22Rv1 (cell line): ENCODE measurements around the gene ABHD4.

Experiments
- ZFX ChIP-seq: fragments of 450-650 bp; IDR thresholded peaks from 2 replicates; pipeline ENCODE4 v1.6.1; 2017; ENCODE audit warnings: antibody characterized with exemption, borderline replicate concordance
- TF ChIP-seq, protein P1 (sequence below): fragments of 450-650 bp; IDR thresholded peaks from 2 replicates; pipeline ENCODE4 v1.5.1; 2017; ENCODE audit warnings: mild to moderate bottlenecking

- TF ChIP-seq, protein P1, sequence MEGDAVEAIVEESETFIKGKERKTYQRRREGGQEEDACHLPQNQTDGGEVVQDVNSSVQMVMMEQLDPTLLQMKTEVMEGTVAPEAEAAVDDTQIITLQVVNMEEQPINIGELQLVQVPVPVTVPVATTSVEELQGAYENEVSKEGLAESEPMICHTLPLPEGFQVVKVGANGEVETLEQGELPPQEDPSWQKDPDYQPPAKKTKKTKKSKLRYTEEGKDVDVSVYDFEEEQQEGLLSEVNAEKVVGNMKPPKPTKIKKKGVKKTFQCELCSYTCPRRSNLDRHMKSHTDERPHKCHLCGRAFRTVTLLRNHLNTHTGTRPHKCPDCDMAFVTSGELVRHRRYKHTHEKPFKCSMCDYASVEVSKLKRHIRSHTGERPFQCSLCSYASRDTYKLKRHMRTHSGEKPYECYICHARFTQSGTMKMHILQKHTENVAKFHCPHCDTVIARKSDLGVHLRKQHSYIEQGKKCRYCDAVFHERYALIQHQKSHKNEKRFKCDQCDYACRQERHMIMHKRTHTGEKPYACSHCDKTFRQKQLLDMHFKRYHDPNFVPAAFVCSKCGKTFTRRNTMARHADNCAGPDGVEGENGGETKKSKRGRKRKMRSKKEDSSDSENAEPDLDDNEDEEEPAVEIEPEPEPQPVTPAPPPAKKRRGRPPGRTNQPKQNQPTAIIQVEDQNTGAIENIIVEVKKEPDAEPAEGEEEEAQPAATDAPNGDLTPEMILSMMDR, result no peak
- TF ChIP-seq ZFX, result no peak
Observed at GRCh38 chr14:22594156-22594716, 3.9 kb upstream of the ABHD4 start.
